NB4 (cell line): Measurements from ENCODE around the gene GABRA5.

ENCODE experiments used
- CTCF ChIP-seq: IDR thresholded peaks from one replicate; pipeline ENCODE4 v1.5.1; 2012; ENCODE audit warnings: low read depth, low read length
- POLR2A ChIP-seq: IDR thresholded peaks from 2 replicates; pipeline ENCODE4 v1.6.1; 2011; ENCODE audit warnings: mild to moderate bottlenecking; ENCODE audit not compliant: insufficient read length; ENCODE audit errors: extremely low read depth

- TF ChIP-seq POLR2A (no peak), CTCF (no peak)
Observed at GRCh38 chr15:26921433-26921832, 54.6 kb downstream of the GABRA5 start.
